ENCODE measurements around the gene CALN1.
A peak's percentile ranks its signal among the peaks of the same experiment; 100 is the strongest.

The CALN1 gene

GRCh38 chr7:72017756-72018155 is 394.4 kb downstream of the CALN1 start:
- Histone ChIP-seq H3K9me3 (ENCODE audit: control extremely low read depth in 1 of 5, control insufficient read depth in 4 of 5, insufficient read depth in 2 of 5, low read depth in 1 of 5, low read length in 4 of 5) (peaks cover 0 to 10% (median 3%) of the 10 kb centered on the region in 5 experiments), H3K4me3 (ENCODE audit: control insufficient read depth in 1 of 7, extremely low read depth in 1 of 7, insufficient read depth in 4 of 7, low read depth in 2 of 7, low read length in 6 of 7) (no peak overlapping the region), H3K4me1 (ENCODE audit: control extremely low read depth in 1 of 4, control insufficient read depth in 4 of 4, insufficient read depth in 4 of 4, low read length in 3 of 4) (no peaks in the 10 kb centered on the region), H3K27ac (ENCODE audit: insufficient read depth in 1 of 2, low read depth in 1 of 2, low read length in 2 of 2, poor library complexity in 1 of 2, severe bottlenecking in 2 of 2) (no peak overlapping the region), H3K27me3 (replicated peaks in 2 of 5; ENCODE audit: control insufficient read depth in 4 of 5, insufficient read depth in 5 of 5, low read length in 4 of 5) (no peaks in the 10 kb centered on the region), H3K36me3 (ENCODE audit: control insufficient read depth in 4 of 4, insufficient read depth in 4 of 4, low read length in 3 of 4) (peaks cover 6 to 37% (median 16%) of the 10 kb centered on the region in 4 experiments)
- DNase-seq = no peak
- ChIA-PET CTCF (no interaction called here), POLR2A (no interaction called here)
- WGBS (ENCODE audit: insufficient coverage) = 95% methylated on average over 6 of the region's 6 CpGs

- no CpG with 5 or more reads among the region's 3 CpGs for WGBS (ENCODE audit: insufficient coverage)
- Histone ChIP-seq H3K27ac (ENCODE audit: insufficient read depth in 1 of 2, low read depth in 1 of 2, low read length in 2 of 2, poor library complexity in 1 of 2, severe bottlenecking in 2 of 2) (no peak overlapping the region), H3K4me1 (ENCODE audit: control extremely low read depth in 1 of 4, control insufficient read depth in 4 of 4, insufficient read depth in 4 of 4, low read length in 3 of 4) (no peaks in the 10 kb centered on the region), H3K4me3 (ENCODE audit: control insufficient read depth in 1 of 7, extremely low read depth in 1 of 7, insufficient read depth in 4 of 7, low read depth in 2 of 7, low read length in 6 of 7) (no peak overlapping the region), H3K27me3 (replicated peaks in 2 of 5; ENCODE audit: control insufficient read depth in 4 of 5, insufficient read depth in 5 of 5, low read length in 4 of 5) (no peaks in the 10 kb centered on the region), H3K9me3 (ENCODE audit: control extremely low read depth in 1 of 5, control insufficient read depth in 4 of 5, insufficient read depth in 2 of 5, low read depth in 1 of 5, low read length in 4 of 5) (peaks cover 0 to 10% (median 3%) of the 10 kb centered on the region in 5 experiments), H3K36me3 (ENCODE audit: control insufficient read depth in 4 of 4, insufficient read depth in 4 of 4, low read length in 3 of 4) (peaks cover 3 to 27% (median 11%) of the 10 kb centered on the region in 4 experiments)
- CTCF ChIA-PET = no interaction called here
- POLR2A ChIA-PET = no interaction called here
- DNase-seq = no peak
Observed at GRCh38 chr7:72016574-72016973, 395.6 kb downstream of the CALN1 start.

DNA sequence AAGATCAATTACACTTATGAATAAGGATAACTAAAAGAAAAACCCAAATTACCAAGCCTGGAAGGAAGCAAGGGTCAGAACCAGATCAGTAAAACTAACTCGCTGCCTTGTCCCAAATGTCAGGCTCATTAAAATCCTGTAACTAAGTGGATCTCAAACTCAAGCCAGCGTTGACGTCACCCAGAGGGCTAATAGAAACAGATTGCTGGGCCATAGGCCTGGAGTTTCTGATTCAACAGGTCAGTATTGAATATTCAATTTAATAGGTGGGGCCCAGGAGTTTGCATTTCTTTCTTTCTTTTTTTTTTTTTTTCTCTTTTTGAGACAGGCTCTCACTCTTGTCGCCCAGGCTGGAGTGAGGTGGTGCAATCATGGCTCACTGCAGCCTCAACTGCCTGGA is 397.0 kb downstream of the CALN1 start:
- Histone ChIP-seq H3K27ac (ENCODE audit: insufficient read depth in 1 of 2, low read depth in 1 of 2, low read length in 2 of 2, poor library complexity in 1 of 2, severe bottlenecking in 2 of 2) (no peak overlapping the region), H3K4me3 (ENCODE audit: control insufficient read depth in 1 of 7, extremely low read depth in 1 of 7, insufficient read depth in 4 of 7, low read depth in 2 of 7, low read length in 6 of 7) (no peak overlapping the region), H3K27me3 (replicated peaks in 2 of 5; ENCODE audit: control insufficient read depth in 4 of 5, insufficient read depth in 5 of 5, low read length in 4 of 5) (no peaks in the 10 kb centered on the region), H3K4me1 (ENCODE audit: control extremely low read depth in 1 of 4, control insufficient read depth in 4 of 4, insufficient read depth in 4 of 4, low read length in 3 of 4) (no peaks in the 10 kb centered on the region), H3K36me3 (ENCODE audit: control insufficient read depth in 4 of 4, insufficient read depth in 4 of 4, low read length in 3 of 4) (peaks cover 2 to 13% (median 4%) of the 10 kb centered on the region in 4 experiments), H3K9me3 (ENCODE audit: control extremely low read depth in 1 of 5, control insufficient read depth in 4 of 5, insufficient read depth in 2 of 5, low read depth in 1 of 5, low read length in 4 of 5) (peaks cover 0 to 8% (median 4%) of the 10 kb centered on the region in 5 experiments)
- no peak for DNase-seq
- CTCF ChIA-PET = no interaction called here
- 88% methylated on average over 4 of the region's 4 CpGs for WGBS (ENCODE audit: insufficient coverage)
- POLR2A ChIA-PET = no interaction called here

DNA sequence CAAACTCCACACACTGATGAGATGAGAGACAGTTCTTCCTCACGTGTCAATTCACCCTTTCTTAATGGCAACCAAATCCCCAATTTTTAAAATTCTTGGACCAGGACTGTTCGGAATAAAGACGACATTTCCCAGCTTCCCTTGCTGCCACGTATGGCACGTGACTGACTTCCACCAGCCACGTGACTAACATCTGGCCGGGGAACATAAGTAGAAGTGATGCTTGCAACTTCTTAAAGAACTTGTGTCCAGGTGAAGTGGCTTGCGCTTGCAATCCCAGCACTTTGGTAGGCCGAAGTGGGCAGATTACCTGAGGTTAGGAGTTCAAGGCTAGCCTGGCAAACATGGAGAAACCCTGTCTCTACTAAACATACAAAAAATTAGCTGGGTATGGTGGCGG is 405.1 kb downstream of the CALN1 start:
- Histone ChIP-seq H3K9me3 (ENCODE audit: control extremely low read depth in 1 of 5, control insufficient read depth in 4 of 5, insufficient read depth in 2 of 5, low read depth in 1 of 5, low read length in 4 of 5) (peaks cover 2 to 22% (median 3%) of the 10 kb centered on the region in 5 experiments), H3K27ac (ENCODE audit: insufficient read depth in 1 of 2, low read depth in 1 of 2, low read length in 2 of 2, poor library complexity in 1 of 2, severe bottlenecking in 2 of 2) (no peak overlapping the region), H3K36me3 (ENCODE audit: control insufficient read depth in 4 of 4, insufficient read depth in 4 of 4, low read length in 3 of 4) (peaks cover 3 to 23% (median 6%) of the 10 kb centered on the region in 4 experiments), H3K4me3 (ENCODE audit: control insufficient read depth in 1 of 7, extremely low read depth in 1 of 7, insufficient read depth in 4 of 7, low read depth in 2 of 7, low read length in 6 of 7) (no peak overlapping the region), H3K4me1 (ENCODE audit: control extremely low read depth in 1 of 4, control insufficient read depth in 4 of 4, insufficient read depth in 4 of 4, low read length in 3 of 4) (no peaks in the 10 kb centered on the region), H3K27me3 (replicated peaks in 2 of 5; ENCODE audit: control insufficient read depth in 4 of 5, insufficient read depth in 5 of 5, low read length in 4 of 5) (no peaks in the 10 kb centered on the region)
- DNase-seq = no peak
- ChIA-PET CTCF (interaction anchor here (1.8 kb wide), 1 partner anchor 24 kb away, joined by 5 read pairs; no protein-coding TSS in a partner anchor), POLR2A (no interaction called here)
- WGBS (ENCODE audit: insufficient coverage) = 96% methylated on average over 10 of the region's 10 CpGs

DNA sequence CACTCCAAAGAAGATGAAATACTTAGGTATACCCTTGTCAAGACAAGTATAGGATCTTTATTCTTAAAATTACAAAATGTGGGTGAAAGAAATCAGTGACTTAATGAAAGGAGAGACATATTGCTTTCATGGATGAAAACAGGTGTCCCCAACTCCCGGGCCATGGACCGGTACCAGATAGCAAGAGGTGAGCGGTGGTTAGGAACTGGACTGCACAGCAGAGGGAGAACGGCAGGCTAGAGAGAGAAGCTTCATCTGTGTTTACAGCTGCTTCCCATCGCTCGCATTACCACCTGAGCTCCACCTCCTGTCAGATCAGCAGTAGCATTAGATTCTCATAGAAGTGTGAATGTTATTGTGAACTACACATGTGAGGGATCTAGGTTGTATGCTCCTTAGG is 408.9 kb downstream of the CALN1 start:
- Histone ChIP-seq H3K9me3 (ENCODE audit: control extremely low read depth in 1 of 5, control insufficient read depth in 4 of 5, insufficient read depth in 2 of 5, low read depth in 1 of 5, low read length in 4 of 5) (peaks cover 0 to 18% (median 2%) of the 10 kb centered on the region in 5 experiments), H3K27me3 (replicated peaks in 2 of 5; ENCODE audit: control insufficient read depth in 4 of 5, insufficient read depth in 5 of 5, low read length in 4 of 5) (no peaks in the 10 kb centered on the region), H3K27ac (ENCODE audit: insufficient read depth in 1 of 2, low read depth in 1 of 2, low read length in 2 of 2, poor library complexity in 1 of 2, severe bottlenecking in 2 of 2) (no peak overlapping the region), H3K36me3 (ENCODE audit: control insufficient read depth in 4 of 4, insufficient read depth in 4 of 4, low read length in 3 of 4) (peaks cover 3 to 20% (median 6%) of the 10 kb centered on the region in 4 experiments), H3K4me3 (ENCODE audit: control insufficient read depth in 1 of 7, extremely low read depth in 1 of 7, insufficient read depth in 4 of 7, low read depth in 2 of 7, low read length in 6 of 7) (no peak overlapping the region), H3K4me1 (ENCODE audit: control extremely low read depth in 1 of 4, control insufficient read depth in 4 of 4, insufficient read depth in 4 of 4, low read length in 3 of 4) (peaks cover 0 to 8% (median 0%) of the 10 kb centered on the region in 4 experiments)
- CTCF ChIA-PET = interaction anchor here (0.6 kb wide), 1 partner anchor 151 kb away, joined by 3 read pairs; no protein-coding TSS in a partner anchor
- 98% methylated on average over 3 of the region's 6 CpGs for WGBS (ENCODE audit: insufficient coverage)
- DNase-seq = no peak
- POLR2A ChIA-PET = no interaction called here

DNA sequence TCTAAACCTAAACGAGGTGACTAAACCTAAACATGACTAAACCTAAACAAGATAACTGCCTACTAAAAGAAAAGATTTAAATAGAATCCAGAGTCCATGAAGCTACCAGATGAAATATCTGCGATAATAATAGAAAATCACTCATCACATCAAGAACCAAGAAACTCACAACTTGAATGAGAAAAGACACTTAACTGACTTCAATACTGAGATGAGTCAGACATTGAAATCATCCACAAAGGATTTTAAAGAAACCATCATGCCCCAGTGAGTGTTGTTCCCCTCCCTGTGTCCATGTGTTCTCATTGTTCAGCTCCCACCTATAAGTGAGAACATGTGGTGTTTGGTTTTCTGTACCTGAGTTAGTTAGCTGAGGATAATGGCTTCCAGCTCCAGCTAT is 416.0 kb downstream of the CALN1 start:
- WGBS (ENCODE audit: insufficient coverage) = 83% methylated on average over 2 of the region's 2 CpGs
- Histone ChIP-seq H3K27me3 (replicated peaks in 2 of 5; ENCODE audit: control insufficient read depth in 4 of 5, insufficient read depth in 5 of 5, low read length in 4 of 5) (no peaks in the 10 kb centered on the region), H3K9me3 (ENCODE audit: control extremely low read depth in 1 of 5, control insufficient read depth in 4 of 5, insufficient read depth in 2 of 5, low read depth in 1 of 5, low read length in 4 of 5) (peaks cover 0 to 5% (median 0%) of the 10 kb centered on the region in 5 experiments), H3K27ac (ENCODE audit: insufficient read depth in 1 of 2, low read depth in 1 of 2, low read length in 2 of 2, poor library complexity in 1 of 2, severe bottlenecking in 2 of 2) (peak overlapping the region in 1 of 2 experiments; percentile 47), H3K4me3 (ENCODE audit: control insufficient read depth in 1 of 7, extremely low read depth in 1 of 7, insufficient read depth in 4 of 7, low read depth in 2 of 7, low read length in 6 of 7) (no peak overlapping the region), H3K4me1 (ENCODE audit: control extremely low read depth in 1 of 4, control insufficient read depth in 4 of 4, insufficient read depth in 4 of 4, low read length in 3 of 4) (peaks cover 5 to 33% (median 15%) of the 10 kb centered on the region in 4 experiments), H3K36me3 (ENCODE audit: control insufficient read depth in 4 of 4, insufficient read depth in 4 of 4, low read length in 3 of 4) (no peaks in the 10 kb centered on the region)
- peak in 1 of 3 donors; percentile 27 for DNase-seq
- CTCF ChIA-PET = interaction anchor here (0.7 to 1.5 kb wide), 2 partner anchors 9 to 21 kb away, joined by 3 to 4 read pairs; no protein-coding TSS in a partner anchor
- POLR2A ChIA-PET = no interaction called here

GRCh38 chr7:71995111-71995510 is 417.0 kb downstream of the CALN1 start:
- CTCF ChIA-PET = interaction anchor here (0.6 to 0.7 kb wide), 3 partner anchors 101 to 818 kb away, joined by 3 read pairs; no protein-coding TSS in a partner anchor
- Histone ChIP-seq H3K27ac (ENCODE audit: insufficient read depth in 1 of 2, low read depth in 1 of 2, low read length in 2 of 2, poor library complexity in 1 of 2, severe bottlenecking in 2 of 2) (peak overlapping the region in 1 of 2 experiments; percentile 47), H3K36me3 (ENCODE audit: control insufficient read depth in 4 of 4, insufficient read depth in 4 of 4, low read length in 3 of 4) (no peaks in the 10 kb centered on the region), H3K27me3 (replicated peaks in 2 of 5; ENCODE audit: control insufficient read depth in 4 of 5, insufficient read depth in 5 of 5, low read length in 4 of 5) (no peaks in the 10 kb centered on the region), H3K4me3 (ENCODE audit: control insufficient read depth in 1 of 7, extremely low read depth in 1 of 7, insufficient read depth in 4 of 7, low read depth in 2 of 7, low read length in 6 of 7) (no peak overlapping the region), H3K9me3 (ENCODE audit: control extremely low read depth in 1 of 5, control insufficient read depth in 4 of 5, insufficient read depth in 2 of 5, low read depth in 1 of 5, low read length in 4 of 5) (peaks cover 0 to 5% (median 0%) of the 10 kb centered on the region in 5 experiments), H3K4me1 (ENCODE audit: control extremely low read depth in 1 of 4, control insufficient read depth in 4 of 4, insufficient read depth in 4 of 4, low read length in 3 of 4) (peaks cover 5 to 39% (median 19%) of the 10 kb centered on the region in 4 experiments)
- WGBS (ENCODE audit: insufficient coverage) = 54% methylated on average over 6 of the region's 7 CpGs
- POLR2A ChIA-PET = no interaction called here
- DNase-seq = peak in 2 of 3 donors; percentile 66 to 80
